ENCODE results near the gene INCENP.

GRCh38 chr11:62193952-62194351 is 70.1 kb downstream of the INCENP start:
- no peak for TF ChIP-seq CTCF (IDR thresholded peaks at IDR 0.05)
- no peak for TF ChIP-seq POLR2A (IDR thresholded peaks at IDR 0.05)

Measured in Peyer's patch (tissue), 4 donors.